Measurements from ENCODE around the gene NUFIP1.

The NUFIP1 gene

GRCh38 chr13:44989941-44990340, 670 bp upstream of the NUFIP1 start:
- TF ChIP-seq LEF1 (IDR thresholded peaks at IDR 0.05; ENCODE audit: borderline replicate concordance) (no peak), FOXK2 (IDR thresholded peaks at IDR 0.05) (no peak), NFRKB (IDR thresholded peaks at IDR 0.05) (no peak), FOXM1 (IDR thresholded peaks at IDR 0.05; ENCODE audit: borderline replicate concordance) (no peak), L3MBTL2 (conservative IDR thresholded peaks at IDR 0.05) (no peak), SUZ12 (IDR thresholded peaks at IDR 0.05) (no peak), CTBP1 (IDR thresholded peaks at IDR 0.05; ENCODE audit: borderline replicate concordance) (no peak), HDGF (IDR thresholded peaks at IDR 0.05; ENCODE audit: borderline replicate concordance) (no peak), ZNF384 (IDR thresholded peaks at IDR 0.05) (no peak), ARNT (IDR thresholded peaks at IDR 0.05) (no peak), ELF4 (IDR thresholded peaks at IDR 0.05) (no peak), TARDBP (IDR thresholded peaks at IDR 0.05) (no peak)
- TF ChIP-seq, protein P1, sequence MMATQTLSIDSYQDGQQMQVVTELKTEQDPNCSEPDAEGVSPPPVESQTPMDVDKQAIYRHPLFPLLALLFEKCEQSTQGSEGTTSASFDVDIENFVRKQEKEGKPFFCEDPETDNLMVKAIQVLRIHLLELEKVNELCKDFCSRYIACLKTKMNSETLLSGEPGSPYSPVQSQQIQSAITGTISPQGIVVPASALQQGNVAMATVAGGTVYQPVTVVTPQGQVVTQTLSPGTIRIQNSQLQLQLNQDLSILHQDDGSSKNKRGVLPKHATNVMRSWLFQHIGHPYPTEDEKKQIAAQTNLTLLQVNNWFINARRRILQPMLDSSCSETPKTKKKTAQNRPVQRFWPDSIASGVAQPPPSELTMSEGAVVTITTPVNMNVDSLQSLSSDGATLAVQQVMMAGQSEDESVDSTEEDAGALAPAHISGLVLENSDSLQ (IDR thresholded peaks at IDR 0.05), result no peak
- ChIA-PET POLR2A (no interaction called here), CTCF (no interaction called here)
- DNase-seq (ENCODE audit: extremely low spot score), result no peak

DNA sequence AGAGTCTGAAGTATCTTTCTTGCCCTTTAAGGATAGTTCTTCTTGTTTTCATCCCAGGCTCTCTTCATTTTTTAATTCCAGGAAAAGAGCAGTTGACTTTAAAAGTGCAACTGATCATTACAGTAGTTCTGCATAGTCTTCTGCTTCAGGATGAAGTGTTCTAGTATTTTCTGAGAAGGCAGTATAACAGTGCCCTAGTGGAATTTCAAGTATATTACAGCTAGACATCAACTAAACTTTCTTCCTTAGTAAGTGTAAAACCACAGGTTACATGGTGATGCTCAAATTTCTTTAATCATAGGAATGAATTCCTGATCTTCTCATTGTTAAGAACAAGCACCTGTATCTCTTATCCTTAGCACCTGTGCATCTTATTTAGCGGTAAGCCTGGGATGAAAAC, 10.9 kb downstream of the NUFIP1 start:
- TF ChIP-seq LEF1 (IDR thresholded peaks at IDR 0.05; ENCODE audit: borderline replicate concordance) (no peak), FOXA1 (IDR thresholded peaks at IDR 0.05) (no peak), FOXK2 (IDR thresholded peaks at IDR 0.05) (no peak), HDGF (IDR thresholded peaks at IDR 0.05; ENCODE audit: borderline replicate concordance) (no peak), SUZ12 (IDR thresholded peaks at IDR 0.05) (no peak), FOXM1 (IDR thresholded peaks at IDR 0.05; ENCODE audit: borderline replicate concordance) (no peak), NFRKB (IDR thresholded peaks at IDR 0.05) (no peak), L3MBTL2 (conservative IDR thresholded peaks at IDR 0.05) (no peak), TARDBP (IDR thresholded peaks at IDR 0.05) (no peak), SP1 (IDR thresholded peaks at IDR 0.05) (no peak), ZNF384 (IDR thresholded peaks at IDR 0.05) (no peak)
- TF ChIP-seq, protein P1 (IDR thresholded peaks at IDR 0.05), result no peak
- POLR2A ChIA-PET, result no interaction called here
- CTCF ChIA-PET, result no interaction called here
- DNase-seq (ENCODE audit: extremely low spot score), result no peak

DNA sequence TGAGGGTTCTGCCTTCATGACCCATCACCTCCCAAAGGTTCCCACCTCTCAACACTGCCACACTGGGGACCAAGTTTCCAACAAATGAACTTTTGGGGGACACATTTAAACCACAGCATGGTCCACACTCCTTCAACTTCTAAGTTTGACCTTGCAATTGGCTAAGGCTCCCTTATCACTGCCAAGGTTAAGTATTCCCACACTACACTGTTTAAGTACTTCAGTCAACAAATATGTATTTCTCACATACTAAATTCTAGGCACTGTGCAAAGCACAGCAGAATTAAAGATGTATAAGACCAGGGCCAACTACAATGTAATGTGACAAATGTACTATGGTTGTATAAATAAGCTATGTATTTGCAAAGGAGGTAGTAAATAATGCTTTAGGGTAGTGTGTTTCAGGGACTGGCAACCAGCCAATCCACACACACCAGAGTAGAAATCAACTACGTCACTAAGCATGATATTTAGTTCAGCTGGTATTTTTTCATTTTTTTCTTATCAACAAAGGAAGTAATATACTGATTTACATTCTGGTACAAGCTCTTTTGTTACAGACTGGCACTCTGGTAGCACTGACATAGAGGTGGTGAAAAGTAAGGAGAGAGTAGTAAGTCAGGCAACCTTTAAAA, 12.2 kb downstream of the NUFIP1 start:
- CTCF ChIA-PET, result no interaction called here
- no peak for DNase-seq (ENCODE audit: extremely low spot score)
- POLR2A ChIA-PET, result no interaction called here
- no peak for TF ChIP-seq LEF1 (IDR thresholded peaks at IDR 0.05; ENCODE audit: borderline replicate concordance)
- no peak for TF ChIP-seq L3MBTL2 (conservative IDR thresholded peaks at IDR 0.05)
- TF ChIP-seq FOXA1 (IDR thresholded peaks at IDR 0.05), result no peak
- TF ChIP-seq NFRKB (IDR thresholded peaks at IDR 0.05), result no peak
- TF ChIP-seq SP1 (IDR thresholded peaks at IDR 0.05), result no peak
- no peak for TF ChIP-seq FOXM1 (IDR thresholded peaks at IDR 0.05; ENCODE audit: borderline replicate concordance)
- TF ChIP-seq FOXK2 (IDR thresholded peaks at IDR 0.05), result no peak
- no peak for TF ChIP-seq CTBP1 (IDR thresholded peaks at IDR 0.05; ENCODE audit: borderline replicate concordance)
- no peak for TF ChIP-seq ZNF384 (IDR thresholded peaks at IDR 0.05)
- TF ChIP-seq ELF4 (IDR thresholded peaks at IDR 0.05), result no peak
- TF ChIP-seq TARDBP (IDR thresholded peaks at IDR 0.05), result no peak
- TF ChIP-seq, protein P1 (IDR thresholded peaks at IDR 0.05), result no peak

- DNase-seq (ENCODE audit: extremely low spot score), result no peak
- TF ChIP-seq FOXK2 (IDR thresholded peaks at IDR 0.05) (no peak), SP1 (IDR thresholded peaks at IDR 0.05) (no peak), SUZ12 (IDR thresholded peaks at IDR 0.05) (no peak), LEF1 (IDR thresholded peaks at IDR 0.05; ENCODE audit: borderline replicate concordance) (no peak), ZNF384 (IDR thresholded peaks at IDR 0.05) (no peak), CTBP1 (IDR thresholded peaks at IDR 0.05; ENCODE audit: borderline replicate concordance) (no peak)
- TF ChIP-seq, protein P1 (IDR thresholded peaks at IDR 0.05), result no peak
- ChIA-PET POLR2A (no interaction called here), CTCF (interaction anchor here (0.7 kb wide), 1 partner anchor 354 kb away, joined by 3 read pairs; no protein-coding TSS in a partner anchor)
Observed at GRCh38 chr13:44976196-44976595, 13.1 kb downstream of the NUFIP1 start.

DNA sequence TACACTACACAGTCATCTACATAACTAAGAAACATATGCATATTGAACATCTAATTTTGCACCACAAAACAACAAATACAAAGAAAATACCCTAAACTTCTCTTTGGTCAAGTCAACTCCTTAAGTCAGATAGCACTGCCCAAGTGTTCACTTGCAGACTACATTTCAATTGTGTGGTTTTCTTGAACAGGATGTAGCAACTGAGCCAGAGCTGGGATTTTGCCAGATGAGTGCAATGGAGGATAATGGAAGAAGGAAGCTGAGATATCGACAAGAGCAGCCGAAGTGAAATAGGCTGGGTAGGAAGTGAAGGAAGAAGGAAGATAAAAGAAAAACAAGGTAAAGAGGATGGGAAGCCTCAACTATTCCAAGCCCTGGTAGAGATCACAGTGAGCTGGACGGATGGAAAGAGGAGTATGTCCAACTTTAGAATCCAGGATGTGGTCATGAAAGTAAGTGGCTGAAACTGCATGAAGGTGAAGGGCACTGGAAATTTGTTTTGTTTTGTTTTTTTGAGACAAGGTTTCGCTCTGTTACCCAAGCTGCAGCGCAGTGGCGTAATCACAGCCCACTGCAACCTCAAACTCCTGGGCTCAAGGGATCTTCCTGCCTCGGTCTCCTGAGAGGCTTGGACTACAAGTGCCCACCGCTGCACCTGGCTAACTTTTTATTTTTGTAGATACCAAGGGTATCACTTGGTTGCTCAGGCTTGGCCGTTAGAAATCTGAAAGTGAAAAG, 15.0 kb downstream of the NUFIP1 start:
- no peak for DNase-seq (ENCODE audit: extremely low spot score)
- TF ChIP-seq FOXM1 (IDR thresholded peaks at IDR 0.05; ENCODE audit: borderline replicate concordance), result no peak
- POLR2A ChIA-PET, result interaction anchor here (1.4 kb wide), 1 partner anchor 56 kb away, joined by 4 read pairs; no protein-coding TSS in a partner anchor
- CTCF ChIA-PET, result interaction anchor here (1.0 kb wide), 1 partner anchor 332 kb away, joined by 4 read pairs; no protein-coding TSS in a partner anchor
